Suprapubic skin (tissue), 4 donors: ENCODE data around the gene C4B.
"Not testable (repeated sequence)": the region's sequence is repeated elsewhere in the genome, so short reads cannot be mapped to it uniquely, and the experiment has no call there.

Experiments
- CTCF ChIP-seq, 2 donors: fragments of 200-600 bp in 1 of 2; fragments of 450-650 bp in 1 of 2; sonication (generic) in 1 of 2; IDR thresholded peaks; one replicate each; pipeline ENCODE4 v1.5.1; 2016 to 2019; ENCODE audit warnings: antibody characterized with exemption in 2 of 2, mild to moderate bottlenecking in 1 of 2, moderate library complexity in 1 of 2
- EP300 ChIP-seq: sonication (generic); formaldehyde crosslinking; IDR thresholded peaks from one replicate; pipeline ENCODE4 v1.6.1; 2017; ENCODE audit warnings: antibody characterized with exemption
- POLR2A ChIP-seq, 2 donors: fragments of 450-650 bp; IDR thresholded peaks; one replicate each; pipeline ENCODE4 v1.6.1; 2017; ENCODE audit warnings: antibody characterized with exemption in 2 of 2, mild to moderate bottlenecking in 2 of 2, moderate library complexity in 2 of 2
- POLR2AphosphoS5 ChIP-seq, 3 donors: sonication (generic); formaldehyde crosslinking; IDR thresholded peaks; one replicate each; pipeline ENCODE4 v1.6.1; 2017; ENCODE audit warnings: antibody characterized with exemption in 3 of 3

DNA sequence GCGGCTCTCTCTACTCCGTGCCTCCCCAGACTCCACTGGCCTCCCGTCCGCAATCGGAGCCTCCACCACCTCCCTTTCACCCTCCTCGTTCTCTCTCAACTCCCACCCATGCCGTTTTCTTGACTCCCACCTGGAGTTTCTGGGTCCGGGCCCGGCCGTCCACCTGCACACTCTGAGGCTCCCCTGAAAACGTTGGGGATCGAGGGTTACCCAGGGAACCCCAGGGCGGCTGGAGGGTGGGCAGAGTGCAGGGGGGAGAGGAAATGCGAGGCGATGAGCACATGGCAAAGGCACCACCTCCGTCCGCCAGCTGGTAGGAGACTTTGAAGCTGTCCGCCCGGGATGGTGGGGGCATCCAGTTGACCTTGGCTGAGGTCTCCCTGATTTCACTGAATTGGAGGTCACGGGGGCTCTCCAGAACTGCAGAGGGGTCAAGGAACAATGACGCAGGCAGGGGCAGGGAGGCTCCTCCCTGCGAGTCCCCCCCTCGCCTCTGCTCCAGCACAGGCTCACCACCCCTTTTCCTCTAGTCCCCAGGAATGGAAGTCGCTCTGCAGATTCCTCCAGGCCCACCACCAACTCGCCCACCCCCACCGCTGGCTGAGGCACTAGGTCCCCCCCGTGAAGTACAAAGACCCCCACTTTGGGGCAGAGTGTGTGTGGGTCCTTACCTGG lies 3.6 kb upstream of the C4B start:
- TF ChIP-seq CTCF (IDR thresholded peaks at IDR 0.05); POLR2A (IDR thresholded peaks at IDR 0.05); EP300; POLR2AphosphoS5 (IDR thresholded peaks at IDR 0.05): not testable (repeated sequence)
